Measurements from ENCODE around the gene CDHR1. TPM values are rescaled to one million over a fixed set of nuclear protein-coding genes. Genes with fewer than 3 reads are reported as not detected.
"Not testable (repeated sequence)": the region's sequence is repeated elsewhere in the genome, so short reads cannot be mapped to it uniquely, and the experiment has no call there.

The CDHR1 gene
- total RNA-seq, 1 donor from 2014 or later = 1.4 TPM

GRCh38 chr10:84164442-84164841 is 29.9 kb upstream of the CDHR1 start:
- Histone ChIP-seq H2AFZ (replicated peaks) (peak overlapping the region; percentile 36), H4K20me1 (ENCODE audit: low read depth) (no peaks in the 10 kb centered on the region), H3K79me2 (ENCODE audit: low read depth) (no peaks in the 10 kb centered on the region), H3K4me3 (no peak overlapping the region), H3K27ac (no peak overlapping the region), H3K9ac (no peak overlapping the region), H3K4me2 (no peak overlapping the region), H3K4me1 (no peaks in the 10 kb centered on the region), H3F3A (ENCODE audit: low read depth) (no peaks in the 10 kb centered on the region), H3K27me3 (no peaks in the 10 kb centered on the region), H3K36me3 (no peaks in the 10 kb centered on the region), H3K9me3 (ENCODE audit: low read depth) (no peaks in the 10 kb centered on the region)
- Mint-ChIP-seq H3K27me3 (ENCODE audit: insufficient read depth, low read depth) (no peaks in the 10 kb centered on the region), H3K36me3 (no peaks in the 10 kb centered on the region), H3K4me3 (no peak overlapping the region), H3K4me1 (no peaks in the 10 kb centered on the region), H3K9me3 (peaks cover 2% of the 10 kb centered on the region), H3K27ac (no peak overlapping the region)
- TF ChIP-seq EZH2phosphoT487 (IDR thresholded peaks at IDR 0.05) (no peak), EZH2 (IDR thresholded peaks at IDR 0.05) (no peak), CTCF (IDR thresholded peaks at IDR 0.05) (no peak)
- DNase-seq (ENCODE audit: low spot score) = no peak

GRCh38 chr10:84166620-84167288 is 27.6 kb upstream of the CDHR1 start:
- Mint-ChIP-seq H3K36me3 (no peaks in the 10 kb centered on the region), H3K4me3 (no peak overlapping the region), H3K9me3 (peaks cover 2% of the 10 kb centered on the region), H3K4me1 (peaks cover 3% of the 10 kb centered on the region), H3K27me3 (ENCODE audit: insufficient read depth, low read depth) (no peaks in the 10 kb centered on the region), H3K27ac (no peak overlapping the region)
- DNase-seq (ENCODE audit: low spot score) = no peak
- Histone ChIP-seq H3K9me3 (ENCODE audit: low read depth) (no peaks in the 10 kb centered on the region), H3K36me3 (no peaks in the 10 kb centered on the region), H3K27ac (no peak overlapping the region), H4K20me1 (ENCODE audit: low read depth) (no peaks in the 10 kb centered on the region), H3F3A (ENCODE audit: low read depth) (no peaks in the 10 kb centered on the region), H3K79me2 (ENCODE audit: low read depth) (no peaks in the 10 kb centered on the region), H3K27me3 (no peaks in the 10 kb centered on the region), H3K4me2 (no peak overlapping the region), H3K4me1 (no peaks in the 10 kb centered on the region), H3K9ac (no peak overlapping the region), H2AFZ (replicated peaks) (no peak overlapping the region), H3K4me3 (no peak overlapping the region)
- TF ChIP-seq EZH2phosphoT487 (IDR thresholded peaks at IDR 0.05) = no peak
- no peak for TF ChIP-seq CTCF (IDR thresholded peaks at IDR 0.05)
- no peak for TF ChIP-seq EZH2 (IDR thresholded peaks at IDR 0.05)

GRCh38 chr10:84167289-84167653 is 27.1 kb upstream of the CDHR1 start:
- H3K27ac Mint-ChIP-seq; H3K4me1 Mint-ChIP-seq; H3K4me3 ChIP-seq; H4K20me1 ChIP-seq (ENCODE audit: low read depth); H2AFZ ChIP-seq (replicated peaks); H3K4me2 ChIP-seq; H3K4me1 ChIP-seq; H3K36me3 Mint-ChIP-seq; H3K9ac ChIP-seq; H3K79me2 ChIP-seq (ENCODE audit: low read depth); H3K9me3 Mint-ChIP-seq; H3K36me3 ChIP-seq; H3K27me3 ChIP-seq; H3K27ac ChIP-seq; H3F3A ChIP-seq (ENCODE audit: low read depth); H3K9me3 ChIP-seq (ENCODE audit: low read depth); H3K4me3 Mint-ChIP-seq; DNase-seq (ENCODE audit: low spot score); H3K27me3 Mint-ChIP-seq (ENCODE audit: insufficient read depth, low read depth): not testable (repeated sequence)

GRCh38 chr10:84168382-84168781 is 26.0 kb upstream of the CDHR1 start:
- H3K4me3 ChIP-seq; DNase-seq (ENCODE audit: low spot score); H4K20me1 ChIP-seq (ENCODE audit: low read depth); H3K9ac ChIP-seq; H3K79me2 ChIP-seq (ENCODE audit: low read depth); H3K36me3 ChIP-seq; H3K4me1 Mint-ChIP-seq; H3K36me3 Mint-ChIP-seq; H3K27me3 ChIP-seq; H3K4me1 ChIP-seq; H3K9me3 Mint-ChIP-seq; H3K27me3 Mint-ChIP-seq (ENCODE audit: insufficient read depth, low read depth); H3F3A ChIP-seq (ENCODE audit: low read depth); H3K4me2 ChIP-seq; H2AFZ ChIP-seq (replicated peaks); H3K27ac Mint-ChIP-seq; H3K27ac ChIP-seq; H3K4me3 Mint-ChIP-seq; H3K9me3 ChIP-seq (ENCODE audit: low read depth): not testable (repeated sequence)

GRCh38 chr10:84171237-84171636 is 23.1 kb upstream of the CDHR1 start:
- not testable (repeated sequence) for H3K9me3 Mint-ChIP-seq; H3K79me2 ChIP-seq (ENCODE audit: low read depth); H3K4me3 Mint-ChIP-seq; H3K27me3 ChIP-seq; H2AFZ ChIP-seq (replicated peaks); DNase-seq (ENCODE audit: low spot score); H3K36me3 ChIP-seq; H3K9me3 ChIP-seq (ENCODE audit: low read depth); H3K27me3 Mint-ChIP-seq (ENCODE audit: insufficient read depth, low read depth); H3K4me1 ChIP-seq; H3K9ac ChIP-seq; H3K4me3 ChIP-seq; H3K36me3 Mint-ChIP-seq; H3K27ac ChIP-seq; H3K4me1 Mint-ChIP-seq; H3F3A ChIP-seq (ENCODE audit: low read depth); H4K20me1 ChIP-seq (ENCODE audit: low read depth); H3K4me2 ChIP-seq
- peak overlapping the region; percentile 48 for H3K27ac Mint-ChIP-seq

GRCh38 chr10:84171700-84172466 is 22.5 kb upstream of the CDHR1 start:
- H3K4me1 Mint-ChIP-seq; DNase-seq (ENCODE audit: low spot score); H3K4me2 ChIP-seq; H3K79me2 ChIP-seq (ENCODE audit: low read depth); H3K36me3 ChIP-seq; H3K9ac ChIP-seq; H3K9me3 ChIP-seq (ENCODE audit: low read depth); H4K20me1 ChIP-seq (ENCODE audit: low read depth); H3K27me3 Mint-ChIP-seq (ENCODE audit: insufficient read depth, low read depth); H3K4me1 ChIP-seq; H3F3A ChIP-seq (ENCODE audit: low read depth); H3K36me3 Mint-ChIP-seq; H3K27ac ChIP-seq; H3K4me3 ChIP-seq; H3K27me3 ChIP-seq; H3K9me3 Mint-ChIP-seq: not testable (repeated sequence)
- Mint-ChIP-seq H3K4me3 (peak overlapping the region; percentile 24), H3K27ac (peak overlapping the region; percentile 72)
- H2AFZ ChIP-seq (replicated peaks) = peak overlapping the region; percentile 26

Data from neural progenitor cell (in vitro differentiated cells).